Fibroblast of peridontal ligament (primary cell): ENCODE results near the gene ANKRD18A.
"Not testable (repeated sequence)": the region's sequence is repeated elsewhere in the genome, so short reads cannot be mapped to it uniquely, and the experiment has no call there.

Experiments used
- DNase-seq: peaks from one replicate; pipeline ENCODE4 v3.0.0-alpha.2; 2010; ENCODE audit errors: extremely low read depth

The ANKRD18A gene

DNA sequence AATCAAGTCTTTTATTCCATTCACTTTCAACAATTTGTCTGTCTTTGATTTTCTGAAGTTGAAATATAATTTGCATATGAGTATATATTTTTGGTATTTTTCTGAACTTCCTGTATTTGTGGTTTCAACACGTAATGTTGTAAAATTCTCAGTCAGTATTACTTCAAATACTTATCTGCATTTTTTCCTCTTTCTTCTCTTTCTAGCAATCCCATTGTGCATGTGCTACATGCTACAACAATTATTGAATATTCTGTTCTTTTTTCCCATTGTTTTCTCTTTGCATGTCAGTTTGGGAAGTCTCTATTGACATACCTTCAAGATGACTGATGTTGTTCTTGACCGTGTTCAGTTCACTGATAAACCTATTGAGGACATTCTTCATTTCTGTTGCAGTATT lies 5.6 kb upstream of the ANKRD18A start:
- DNase-seq = no peak

DNA sequence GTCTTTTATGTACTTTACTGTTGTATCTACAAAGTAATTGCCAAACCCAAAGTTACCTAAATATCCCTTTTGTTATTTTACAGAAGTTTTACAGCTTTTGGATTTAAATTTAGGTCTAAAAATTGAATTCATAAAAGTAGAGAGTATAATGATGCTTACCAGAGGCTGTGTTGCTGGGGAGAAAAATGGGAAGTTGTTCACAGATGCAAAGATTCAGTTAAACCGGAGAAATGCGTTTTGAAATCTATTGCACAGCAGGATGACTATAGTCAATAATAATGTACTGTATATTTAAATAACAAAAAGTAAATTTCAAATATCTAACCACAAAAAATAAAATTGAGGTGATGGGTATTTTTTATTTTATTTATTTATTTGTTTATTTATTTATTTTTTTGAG lies 2.6 kb upstream of the ANKRD18A start:
- DNase-seq = no peak

DNA sequence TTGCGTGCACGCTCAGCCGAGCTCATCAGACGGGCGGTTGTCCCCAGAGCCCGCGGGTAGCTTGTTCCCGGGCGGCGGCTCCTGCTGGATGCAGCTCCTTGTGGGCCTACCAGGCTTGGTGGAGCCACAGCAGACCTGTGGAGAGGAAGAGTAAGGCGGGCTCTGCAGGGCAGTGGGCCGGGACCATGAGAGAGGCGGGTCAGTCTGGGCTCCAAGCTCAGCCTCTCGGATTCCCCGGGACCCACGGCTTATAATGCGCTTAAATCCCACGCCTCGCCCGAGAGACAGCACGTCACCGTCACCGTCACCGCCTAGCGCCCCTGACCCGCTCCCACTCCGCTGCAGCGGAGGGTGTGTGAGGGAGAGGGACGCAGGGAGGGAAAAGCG lies 1.9 kb upstream of the ANKRD18A start:
- DNase-seq = no peak

DNA sequence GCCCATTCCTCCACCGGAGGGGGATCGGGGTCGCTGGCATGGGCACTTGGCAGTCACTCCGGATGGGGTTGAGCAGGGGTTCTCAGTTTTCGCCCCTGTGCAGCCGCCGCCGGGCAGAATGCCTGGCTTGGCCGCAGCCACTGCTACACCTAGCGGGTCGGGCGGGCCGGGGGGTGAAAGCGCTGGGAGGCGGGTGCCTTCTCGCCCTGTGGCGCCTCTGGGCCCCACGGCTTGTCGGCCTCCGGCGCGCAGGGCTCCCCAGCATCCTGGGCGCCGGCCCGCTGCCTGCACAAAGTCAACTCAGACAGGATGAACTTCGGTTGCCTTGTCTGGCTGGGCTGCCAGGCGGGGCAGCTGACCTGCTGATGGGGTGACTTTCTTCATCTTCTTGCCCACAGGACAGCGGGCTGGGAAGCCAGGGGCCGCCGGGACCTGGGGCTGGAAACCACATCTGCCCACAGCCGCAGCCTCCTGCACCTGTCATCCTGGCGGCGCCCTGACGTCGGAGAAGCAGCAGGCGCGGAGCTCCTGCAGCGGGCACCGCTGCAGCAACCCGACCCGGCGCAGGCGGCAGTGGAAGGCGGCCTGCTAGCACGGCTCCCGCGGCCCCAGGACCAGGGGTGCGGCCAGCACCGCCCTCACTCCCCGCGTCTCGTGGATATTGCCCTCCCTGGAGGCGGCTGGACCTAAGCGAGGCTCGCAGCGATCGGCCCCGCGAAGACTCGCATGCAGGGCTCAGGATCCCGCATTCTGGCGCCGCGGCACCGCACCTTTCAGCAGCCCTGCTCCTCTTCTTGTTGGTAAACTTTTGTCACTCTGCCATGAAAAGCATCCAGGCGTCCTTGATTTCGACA lies 1.3 kb upstream of the ANKRD18A start:
- DNase-seq = no peak

GRCh38 chr9:38619556-38620447 lies 594 bp downstream of the ANKRD18A start:
- DNase-seq = no peak

DNA sequence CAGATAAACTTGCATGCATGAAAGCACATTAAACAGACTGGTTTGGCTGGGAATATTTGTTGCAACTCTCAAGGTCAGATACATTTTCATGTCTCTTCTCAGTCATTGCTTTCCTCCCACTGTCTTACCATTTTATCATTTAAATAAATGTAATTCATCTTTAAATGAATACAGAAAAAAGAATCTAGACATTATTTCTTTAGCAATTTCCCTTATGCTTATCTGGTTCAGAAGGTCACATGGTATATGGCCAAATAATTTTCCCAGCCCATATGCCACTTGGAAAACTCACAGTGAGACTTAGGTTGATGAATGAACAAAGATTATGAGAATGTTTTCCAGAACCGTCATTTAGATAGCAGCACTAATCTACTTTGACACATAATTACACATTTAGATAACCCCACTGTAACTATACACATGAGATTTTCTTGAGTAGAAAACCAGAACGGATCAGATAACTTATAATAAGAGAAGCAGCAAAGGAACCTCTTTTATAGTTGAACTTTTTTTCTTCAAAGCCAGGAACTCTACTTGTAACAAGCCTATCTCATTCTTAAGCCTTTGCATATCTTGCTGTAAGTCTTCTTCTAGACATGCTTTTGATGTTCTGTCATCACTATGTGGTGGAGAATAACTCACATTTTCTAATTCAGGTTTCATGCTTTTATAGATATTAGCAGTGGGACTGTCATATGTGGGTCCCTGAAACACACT lies 22.2 kb downstream of the ANKRD18A start:
- DNase-seq = not testable (repeated sequence)

DNA sequence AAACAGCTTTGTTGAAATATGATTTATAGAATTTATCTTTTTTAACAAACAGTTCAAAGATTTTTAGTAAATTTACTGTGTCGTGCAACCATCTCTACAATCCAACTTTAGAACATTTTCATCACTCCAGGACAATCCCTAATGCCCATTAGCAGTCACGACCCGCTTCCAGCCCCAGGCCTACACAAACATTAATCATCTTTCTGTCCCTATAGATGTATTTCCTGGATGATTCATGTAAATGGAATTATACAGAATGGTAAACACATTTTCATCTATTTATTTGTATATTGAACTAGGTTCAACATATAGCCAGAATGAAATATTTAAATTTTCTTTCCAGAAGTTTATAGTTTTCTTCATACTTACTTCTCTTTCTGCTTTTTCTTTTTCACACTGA lies 25.3 kb downstream of the ANKRD18A start:
- not testable (repeated sequence) for DNase-seq

- not testable (repeated sequence) for DNase-seq
Measured at GRCh38 chr9:38591346-38592063, 28.9 kb downstream of the ANKRD18A start.

GRCh38 chr9:38583765-38584164 lies 36.6 kb downstream of the ANKRD18A start:
- DNase-seq = not testable (repeated sequence)

DNA sequence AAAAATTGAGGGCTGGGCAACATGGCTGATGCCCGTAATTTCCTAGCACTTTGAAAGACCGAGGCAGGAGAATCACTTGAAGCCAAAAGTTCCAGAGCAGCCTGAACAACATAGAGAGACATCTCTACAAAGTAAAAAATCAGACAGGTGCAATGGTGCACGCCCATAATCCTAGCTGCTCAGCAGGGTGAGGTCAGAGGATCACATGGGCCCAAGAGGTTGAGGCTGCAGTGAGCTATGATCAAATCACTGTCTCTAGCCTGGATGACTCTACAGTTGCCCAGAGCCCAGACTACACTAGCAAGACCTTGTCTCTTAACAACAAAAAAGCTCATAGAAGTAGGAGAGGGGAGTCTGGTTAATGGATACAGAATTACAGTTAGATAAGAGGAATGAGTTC lies 40.3 kb downstream of the ANKRD18A start:
- DNase-seq = not testable (repeated sequence)

- not testable (repeated sequence) for DNase-seq
Measured at GRCh38 chr9:38576181-38576580, 44.2 kb downstream of the ANKRD18A start.

GRCh38 chr9:38566048-38566447 lies 54.3 kb downstream of the ANKRD18A start:
- not testable (repeated sequence) for DNase-seq

GRCh38 chr9:38565178-38565577 lies 55.2 kb downstream of the ANKRD18A start:
- not testable (repeated sequence) for DNase-seq

GRCh38 chr9:38563911-38564310 lies 56.5 kb downstream of the ANKRD18A start:
- not testable (repeated sequence) for DNase-seq

DNA sequence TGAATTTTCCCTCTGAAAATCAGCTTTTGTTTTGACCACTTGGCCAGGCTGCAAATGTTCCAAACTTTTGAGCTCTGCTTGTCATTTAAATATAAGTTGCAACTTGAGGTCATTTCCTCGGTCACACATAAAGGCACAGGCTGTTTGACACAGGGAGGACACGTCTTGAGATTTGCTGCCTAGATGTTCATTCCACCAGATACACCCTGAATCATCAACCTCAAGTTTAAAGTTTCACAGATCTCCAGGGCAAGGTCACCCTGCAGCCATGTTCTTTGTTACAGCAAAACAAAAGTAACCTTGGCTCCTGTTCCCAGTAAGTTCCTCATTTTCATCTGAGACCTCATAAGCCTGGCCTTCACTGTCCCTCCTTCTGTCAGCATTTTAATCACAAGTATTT lies 59.3 kb downstream of the ANKRD18A start:
- not testable (repeated sequence) for DNase-seq

DNA sequence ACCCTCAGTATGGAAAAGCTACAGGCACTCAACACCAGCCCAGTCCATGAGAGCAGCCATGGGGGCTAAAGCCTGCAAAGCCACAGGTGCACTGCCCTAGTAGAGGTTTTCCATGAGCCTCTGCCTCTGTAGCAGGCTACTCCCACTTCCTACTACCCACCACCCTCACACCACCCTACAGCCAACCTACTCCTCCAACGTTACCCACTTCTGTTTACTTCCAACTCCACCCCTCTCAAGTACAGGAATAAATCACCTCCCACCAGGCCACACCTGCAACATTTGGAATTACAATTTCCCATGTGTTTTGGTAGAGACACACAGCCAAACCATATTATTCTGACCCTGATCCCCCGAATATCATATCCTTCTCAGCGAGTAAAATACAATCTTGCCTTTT lies 61.2 kb downstream of the ANKRD18A start:
- not testable (repeated sequence) for DNase-seq

DNA sequence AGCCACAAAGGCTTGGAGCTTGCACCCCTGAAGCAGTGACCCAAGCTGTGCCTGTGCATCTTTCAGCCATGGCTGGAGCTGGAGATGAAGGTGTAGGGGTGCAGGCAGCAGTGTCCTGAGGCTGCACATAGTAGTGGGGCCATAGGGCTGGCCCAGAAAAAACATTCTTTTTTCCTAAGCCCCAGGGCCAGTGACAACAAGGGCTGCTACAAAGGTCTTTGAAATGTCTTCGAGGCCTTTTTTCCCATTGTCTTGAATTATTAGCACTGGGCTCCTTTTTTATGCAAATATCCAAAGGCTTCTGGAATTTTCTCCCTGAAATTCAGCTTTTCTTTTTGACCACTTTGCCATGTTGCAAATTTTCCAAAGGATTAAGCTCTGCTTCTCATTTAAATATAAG lies 62.6 kb downstream of the ANKRD18A start:
- not testable (repeated sequence) for DNase-seq

DNA sequence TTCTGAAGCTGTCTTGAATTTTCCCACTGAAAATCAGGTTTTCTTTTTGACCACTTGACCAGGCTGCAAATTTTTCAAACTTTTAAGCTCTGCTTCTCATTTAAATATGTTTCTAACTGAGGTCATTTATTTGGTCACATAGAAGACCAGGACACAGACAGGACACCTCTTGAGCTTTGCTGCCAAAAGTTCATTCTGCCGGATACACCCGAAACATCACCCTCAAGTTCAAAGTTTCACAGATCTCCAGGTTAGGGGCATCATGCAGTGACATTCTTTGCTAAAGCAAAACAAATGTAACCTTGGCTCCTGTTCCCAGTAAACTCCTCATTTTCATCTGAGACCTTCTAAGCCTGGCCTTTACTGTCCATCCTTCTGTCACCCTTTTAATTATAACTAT lies 65.4 kb downstream of the ANKRD18A start:
- DNase-seq = not testable (repeated sequence)

GRCh38 chr9:38553019-38553418 lies 67.4 kb downstream of the ANKRD18A start:
- DNase-seq = not testable (repeated sequence)

DNA sequence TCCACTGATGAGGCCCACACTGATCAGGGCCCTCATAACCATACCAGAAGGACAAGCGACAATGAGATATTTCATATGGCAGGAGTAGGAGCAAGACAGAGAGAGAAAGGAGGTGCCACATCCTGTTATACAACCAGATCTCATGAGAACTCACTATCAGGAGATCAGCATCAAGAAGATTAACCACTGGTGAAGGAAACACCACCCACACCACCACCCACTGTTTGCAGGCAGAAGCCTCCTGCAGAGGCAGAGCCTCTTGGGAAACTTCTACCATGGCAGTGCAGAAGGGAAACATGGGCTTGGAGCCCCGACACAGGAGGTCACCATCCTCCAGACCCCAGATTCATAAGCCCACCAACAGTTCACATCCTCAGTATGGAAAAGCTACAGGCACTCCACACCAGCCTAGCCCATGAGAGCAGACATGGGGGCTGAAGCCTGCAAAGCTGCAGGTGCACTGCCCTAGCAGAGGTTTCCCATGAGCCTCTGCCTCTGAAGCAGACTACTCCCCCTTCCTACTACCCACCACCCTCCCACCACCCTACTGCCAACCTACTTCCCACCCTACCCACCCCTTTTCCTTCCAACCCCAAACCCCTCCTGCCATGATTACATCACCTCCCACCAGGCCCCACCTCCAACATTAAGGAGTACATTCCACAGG lies 73.8 kb downstream of the ANKRD18A start:
- not testable (repeated sequence) for DNase-seq

GRCh38 chr9:38540535-38540934 lies 79.9 kb downstream of the ANKRD18A start:
- DNase-seq = not testable (repeated sequence)
